ENCODE measurements around the gene LIX1L. TPM values are rescaled to one million over a fixed set of nuclear protein-coding genes. Genes with fewer than 3 reads are reported as not detected.

LIX1L gene
- total and polyA plus RNA-seq, 2 of the 13 experiments (the other 11 are each of a cell fraction or from before 2014, with no cell fraction given), result 8.1 to 24.9 TPM

DNA sequence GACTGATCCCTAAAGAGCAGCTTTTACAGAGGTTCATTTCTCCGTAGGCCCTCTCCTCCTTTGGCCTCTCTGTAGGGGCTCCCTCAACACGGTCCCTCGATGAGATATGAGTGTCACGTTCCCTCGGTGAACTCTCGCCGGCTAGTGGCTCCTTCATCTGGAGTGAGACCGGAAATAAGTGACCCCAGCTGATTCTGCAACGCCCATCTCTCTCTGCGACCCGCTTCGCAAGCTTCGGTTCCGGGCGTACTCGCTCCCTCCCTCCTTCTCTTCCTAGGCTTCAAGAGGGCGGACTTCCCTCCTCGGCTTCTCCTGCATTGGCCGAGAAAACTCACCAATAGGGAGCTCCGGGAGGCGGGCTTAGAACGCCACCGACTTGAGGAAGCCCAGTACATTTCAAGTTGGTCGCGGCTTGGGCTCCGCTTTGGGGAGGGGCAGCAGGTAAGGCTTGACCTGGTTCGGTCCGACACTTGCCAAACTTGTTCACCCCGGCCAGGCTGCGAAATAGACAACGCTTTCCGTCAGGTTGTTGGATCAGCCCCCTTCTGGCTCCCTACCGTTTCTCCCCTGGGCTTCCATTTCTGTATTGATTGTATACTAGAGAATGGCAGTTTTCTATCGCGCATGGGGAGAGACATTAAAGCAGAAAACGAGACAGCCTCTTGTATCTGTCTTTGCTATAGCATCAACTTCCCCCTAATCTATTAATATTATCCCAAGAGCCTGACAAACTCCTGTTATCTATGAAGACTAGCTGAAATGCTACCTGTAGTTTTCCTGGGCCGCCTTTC is 6.7 kb upstream of the LIX1L start, which contains the start of the genes ANKRD34A and POLR3GL (continued):
- TF ChIP-seq, protein P1, sequence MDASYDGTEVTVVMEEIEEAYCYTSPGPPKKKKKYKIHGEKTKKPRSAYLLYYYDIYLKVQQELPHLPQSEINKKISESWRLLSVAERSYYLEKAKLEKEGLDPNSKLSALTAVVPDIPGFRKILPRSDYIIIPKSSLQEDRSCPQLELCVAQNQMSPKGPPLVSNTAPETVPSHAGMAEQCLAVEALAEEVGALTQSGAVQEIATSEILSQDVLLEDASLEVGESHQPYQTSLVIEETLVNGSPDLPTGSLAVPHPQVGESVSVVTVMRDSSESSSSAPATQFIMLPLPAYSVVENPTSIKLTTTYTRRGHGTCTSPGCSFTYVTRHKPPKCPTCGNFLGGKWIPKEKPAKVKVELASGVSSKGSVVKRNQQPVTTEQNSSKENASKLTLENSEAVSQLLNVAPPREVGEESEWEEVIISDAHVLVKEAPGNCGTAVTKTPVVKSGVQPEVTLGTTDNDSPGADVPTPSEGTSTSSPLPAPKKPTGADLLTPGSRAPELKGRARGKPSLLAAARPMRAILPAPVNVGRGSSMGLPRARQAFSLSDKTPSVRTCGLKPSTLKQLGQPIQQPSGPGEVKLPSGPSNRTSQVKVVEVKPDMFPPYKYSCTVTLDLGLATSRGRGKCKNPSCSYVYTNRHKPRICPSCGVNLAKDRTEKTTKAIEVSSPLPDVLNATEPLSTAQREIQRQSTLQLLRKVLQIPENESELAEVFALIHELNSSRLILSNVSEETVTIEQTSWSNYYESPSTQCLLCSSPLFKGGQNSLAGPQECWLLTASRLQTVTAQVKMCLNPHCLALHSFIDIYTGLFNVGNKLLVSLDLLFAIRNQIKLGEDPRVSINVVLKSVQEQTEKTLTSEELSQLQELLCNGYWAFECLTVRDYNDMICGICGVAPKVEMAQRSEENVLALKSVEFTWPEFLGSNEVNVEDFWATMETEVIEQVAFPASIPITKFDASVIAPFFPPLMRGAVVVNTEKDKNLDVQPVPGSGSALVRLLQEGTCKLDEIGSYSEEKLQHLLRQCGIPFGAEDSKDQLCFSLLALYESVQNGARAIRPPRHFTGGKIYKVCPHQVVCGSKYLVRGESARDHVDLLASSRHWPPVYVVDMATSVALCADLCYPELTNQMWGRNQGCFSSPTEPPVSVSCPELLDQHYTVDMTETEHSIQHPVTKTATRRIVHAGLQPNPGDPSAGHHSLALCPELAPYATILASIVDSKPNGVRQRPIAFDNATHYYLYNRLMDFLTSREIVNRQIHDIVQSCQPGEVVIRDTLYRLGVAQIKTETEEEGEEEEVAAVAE (CRISPR knock-in tag; IDR thresholded peaks at IDR 0.05; ENCODE audit: borderline replicate concordance), result no peak
- TF ChIP-seq, protein P2, sequence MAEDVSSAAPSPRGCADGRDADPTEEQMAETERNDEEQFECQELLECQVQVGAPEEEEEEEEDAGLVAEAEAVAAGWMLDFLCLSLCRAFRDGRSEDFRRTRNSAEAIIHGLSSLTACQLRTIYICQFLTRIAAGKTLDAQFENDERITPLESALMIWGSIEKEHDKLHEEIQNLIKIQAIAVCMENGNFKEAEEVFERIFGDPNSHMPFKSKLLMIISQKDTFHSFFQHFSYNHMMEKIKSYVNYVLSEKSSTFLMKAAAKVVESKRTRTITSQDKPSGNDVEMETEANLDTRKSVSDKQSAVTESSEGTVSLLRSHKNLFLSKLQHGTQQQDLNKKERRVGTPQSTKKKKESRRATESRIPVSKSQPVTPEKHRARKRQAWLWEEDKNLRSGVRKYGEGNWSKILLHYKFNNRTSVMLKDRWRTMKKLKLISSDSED (CRISPR knock-in tag; IDR thresholded peaks at IDR 0.05), result no peak
- TF ChIP-seq, protein P3, sequence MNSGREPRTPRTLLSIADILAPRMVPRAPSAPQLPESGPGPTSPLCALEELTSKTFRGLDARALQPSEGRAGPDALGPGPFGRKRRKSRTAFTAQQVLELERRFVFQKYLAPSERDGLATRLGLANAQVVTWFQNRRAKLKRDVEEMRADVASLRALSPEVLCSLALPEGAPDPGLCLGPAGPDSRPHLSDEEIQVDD (CRISPR knock-in tag; IDR thresholded peaks at IDR 0.05; ENCODE audit: borderline replicate concordance), result no peak
- TF ChIP-seq ZNF264 (CRISPR knock-in tag; IDR thresholded peaks at IDR 0.05) (no peak), GZF1 (CRISPR knock-in tag; IDR thresholded peaks at IDR 0.05) (no peak), HOXA7 (CRISPR knock-in tag; IDR thresholded peaks at IDR 0.05) (no peak), MYNN (CRISPR knock-in tag; IDR thresholded peaks at IDR 0.05; ENCODE audit: low read depth) (no peak), RFX3 (CRISPR knock-in tag; IDR thresholded peaks at IDR 0.05) (no peak), NFIB (CRISPR knock-in tag; IDR thresholded peaks at IDR 0.05; ENCODE audit: borderline replicate concordance) (no peak), RAD51 (IDR thresholded peaks at IDR 0.05; ENCODE audit: borderline replicate concordance) (no peak), ZNF737 (CRISPR knock-in tag; IDR thresholded peaks at IDR 0.05; ENCODE audit: borderline replicate concordance) (no peak), JDP2 (CRISPR knock-in tag; IDR thresholded peaks at IDR 0.05; ENCODE audit: borderline replicate concordance) (no peak), TMF1 (CRISPR knock-in tag; IDR thresholded peaks at IDR 0.05; ENCODE audit: low read depth) (no peak), HNRNPLL (IDR thresholded peaks at IDR 0.05; ENCODE audit: low read depth, low read length, poor library complexity, severe bottlenecking) (peak; percentile 44), ZSCAN29 (CRISPR knock-in tag; conservative IDR thresholded peaks at IDR 0.05) (peak; percentile 62; the same call in 1 of the 2 replicates), CC2D1A (CRISPR knock-in tag; IDR thresholded peaks at IDR 0.05) (no peak), POLR2A (IDR thresholded peaks at IDR 0.05; ENCODE audit: insufficient read depth in 1 of 2, low read depth in 2 of 2, low read length in 2 of 2) (peak; percentile 57 to 85), ZMYM4 (CRISPR knock-in tag; IDR thresholded peaks at IDR 0.05) (peak; percentile 24; the same call in 1 of the 2 replicates), TEAD3 (CRISPR knock-in tag; optimal IDR thresholded peaks at IDR 0.05; ENCODE audit: borderline replicate concordance) (peak; percentile 61), ZNF598 (CRISPR knock-in tag; IDR thresholded peaks at IDR 0.05; ENCODE audit: borderline replicate concordance) (no peak; the same call in 1 of the 2 replicates), ZNF720 (CRISPR knock-in tag; IDR thresholded peaks at IDR 0.05) (no peak), ZNF543 (CRISPR knock-in tag; IDR thresholded peaks at IDR 0.05) (0 out of 2 replicates have a peak, but pooled peaks have one; percentile 21), ZNF207 (IDR thresholded peaks at IDR 0.05; ENCODE audit: borderline replicate concordance) (no peak)
- TF ChIP-seq, protein P4, sequence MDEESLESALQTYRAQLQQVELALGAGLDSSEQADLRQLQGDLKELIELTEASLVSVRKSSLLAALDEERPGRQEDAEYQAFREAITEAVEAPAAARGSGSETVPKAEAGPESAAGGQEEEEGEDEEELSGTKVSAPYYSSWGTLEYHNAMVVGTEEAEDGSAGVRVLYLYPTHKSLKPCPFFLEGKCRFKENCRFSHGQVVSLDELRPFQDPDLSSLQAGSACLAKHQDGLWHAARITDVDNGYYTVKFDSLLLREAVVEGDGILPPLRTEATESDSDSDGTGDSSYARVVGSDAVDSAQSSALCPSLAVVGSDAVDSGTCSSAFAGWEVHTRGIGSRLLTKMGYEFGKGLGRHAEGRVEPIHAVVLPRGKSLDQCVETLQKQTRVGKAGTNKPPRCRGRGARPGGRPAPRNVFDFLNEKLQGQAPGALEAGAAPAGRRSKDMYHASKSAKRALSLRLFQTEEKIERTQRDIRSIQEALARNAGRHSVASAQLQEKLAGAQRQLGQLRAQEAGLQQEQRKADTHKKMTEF (CRISPR knock-in tag; IDR thresholded peaks at IDR 0.05), result peak; percentile 37; the same call in 1 of the 2 replicates

All from HepG2 (cell line).